Measurements from ENCODE around the gene ZNRF2. TPM values are rescaled to one million over a fixed set of nuclear protein-coding genes. Genes with fewer than 3 reads are reported as not detected.
A peak's percentile ranks its signal among the peaks of the same experiment; 100 is the strongest.

ZNRF2 gene
- total and polyA plus RNA-seq, 2 donors (not counting 3 experiments of a cell fraction or from before 2014, with no cell fraction given), result 1.4 to 5.9 TPM

- H3K9me1 ChIP-seq (replicated peaks; ENCODE audit: control insufficient read depth, extremely low read depth, insufficient read depth, low read length), result no peaks in the 10 kb centered on the region
- dilution Hi-C loops (cut with MboI; ENCODE audit: extremely low pct_ligation_motif_present, low sequenced_read_pairs), result no loop called here
These were observed 105.4 kb downstream of the ZNRF2 start for GRCh38 chr7:30389791-30390190.

DNA sequence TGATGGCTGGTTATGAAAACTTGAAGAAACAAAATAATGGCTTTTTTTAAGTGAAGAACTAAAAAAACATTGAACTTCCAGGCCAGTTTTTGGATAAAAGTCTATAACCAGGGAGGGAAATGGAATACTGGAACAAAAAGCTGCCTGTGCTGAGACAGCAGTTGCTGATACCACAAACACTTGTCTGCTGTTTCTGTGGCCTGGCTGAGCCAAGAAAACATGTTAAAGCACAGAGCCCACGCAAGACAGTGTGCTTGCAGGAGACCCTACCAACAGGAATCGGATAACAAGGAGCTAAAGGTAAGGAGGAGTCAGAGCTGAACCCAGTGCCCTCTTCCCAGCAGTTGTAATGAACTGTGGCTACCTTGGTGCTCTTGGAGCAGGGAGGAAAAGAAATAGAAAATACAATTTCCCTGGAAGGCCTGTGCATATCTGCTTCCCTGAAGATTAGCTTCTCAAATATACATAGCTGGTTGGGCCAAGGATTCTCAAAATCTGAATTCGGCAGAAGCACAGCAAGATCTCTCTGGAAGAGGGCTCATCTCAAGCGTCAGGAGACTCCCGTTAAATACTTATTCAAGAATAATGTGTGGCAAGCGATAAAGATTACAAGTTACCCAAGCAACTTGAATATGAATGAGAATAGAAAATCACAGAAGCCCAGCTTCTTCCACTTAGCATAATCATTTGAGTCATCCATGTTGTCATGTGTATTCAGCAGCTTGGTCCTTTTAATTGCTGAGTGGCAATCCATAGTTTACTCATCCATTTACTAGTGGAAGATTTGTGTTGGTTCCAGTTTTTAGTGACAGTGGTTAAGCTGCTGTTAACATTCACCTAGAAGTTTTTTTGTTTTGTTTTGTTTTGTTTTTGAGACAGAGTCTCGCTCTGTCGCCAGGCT, 106.6 kb downstream of the ZNRF2 start:
- Histone ChIP-seq H3K9ac (replicated peaks; ENCODE audit: extremely low read depth, insufficient read depth, low read length) (no peak overlapping the region), H3K27ac (ENCODE audit: insufficient read depth, low read depth, low read length) (no peak overlapping the region), H3K4me2 (ENCODE audit: insufficient read depth, low read length) (no peak overlapping the region), H3K4me1 (ENCODE audit: control insufficient read depth, extremely low read depth, insufficient read depth, low read length) (peaks cover 8% of the 10 kb centered on the region), H3K4me3 (replicated peaks in 1 of 3; ENCODE audit: insufficient read depth in 1 of 3, low read depth in 1 of 3, low read length in 3 of 3) (no peak overlapping the region), H4K20me1 (replicated peaks; ENCODE audit: control insufficient read depth, extremely low read depth, insufficient read depth, low read length) (no peaks in the 10 kb centered on the region), H3K79me2 (ENCODE audit: control insufficient read depth, insufficient read depth, low read length) (no peaks in the 10 kb centered on the region), H3K9me3 (replicated peaks; ENCODE audit: control insufficient read depth, insufficient read depth, low read length) (no peaks in the 10 kb centered on the region), H3K36me3 (ENCODE audit: control insufficient read depth in 2 of 2, extremely low read depth in 1 of 2, insufficient read depth in 2 of 2, low read length in 2 of 2) (no peaks in the 10 kb centered on the region), H3K9me1 (replicated peaks; ENCODE audit: control insufficient read depth, extremely low read depth, insufficient read depth, low read length) (no peaks in the 10 kb centered on the region), H3K27me3 (ENCODE audit: control insufficient read depth in 2 of 2, insufficient read depth in 2 of 2, low read length in 2 of 2) (no peaks in the 10 kb centered on the region), H2AFZ (ENCODE audit: low read depth, low read length) (no peak overlapping the region)
- no peak for TF ChIP-seq POLR2AphosphoS5 (IDR thresholded peaks at IDR 0.05; ENCODE audit: insufficient read depth, low read depth, low read length)
- TF ChIP-seq JUN (IDR thresholded peaks at IDR 0.05; ENCODE audit: borderline replicate concordance, insufficient read depth, insufficient read length, low read depth), result no peak
- TF ChIP-seq, protein P1, sequence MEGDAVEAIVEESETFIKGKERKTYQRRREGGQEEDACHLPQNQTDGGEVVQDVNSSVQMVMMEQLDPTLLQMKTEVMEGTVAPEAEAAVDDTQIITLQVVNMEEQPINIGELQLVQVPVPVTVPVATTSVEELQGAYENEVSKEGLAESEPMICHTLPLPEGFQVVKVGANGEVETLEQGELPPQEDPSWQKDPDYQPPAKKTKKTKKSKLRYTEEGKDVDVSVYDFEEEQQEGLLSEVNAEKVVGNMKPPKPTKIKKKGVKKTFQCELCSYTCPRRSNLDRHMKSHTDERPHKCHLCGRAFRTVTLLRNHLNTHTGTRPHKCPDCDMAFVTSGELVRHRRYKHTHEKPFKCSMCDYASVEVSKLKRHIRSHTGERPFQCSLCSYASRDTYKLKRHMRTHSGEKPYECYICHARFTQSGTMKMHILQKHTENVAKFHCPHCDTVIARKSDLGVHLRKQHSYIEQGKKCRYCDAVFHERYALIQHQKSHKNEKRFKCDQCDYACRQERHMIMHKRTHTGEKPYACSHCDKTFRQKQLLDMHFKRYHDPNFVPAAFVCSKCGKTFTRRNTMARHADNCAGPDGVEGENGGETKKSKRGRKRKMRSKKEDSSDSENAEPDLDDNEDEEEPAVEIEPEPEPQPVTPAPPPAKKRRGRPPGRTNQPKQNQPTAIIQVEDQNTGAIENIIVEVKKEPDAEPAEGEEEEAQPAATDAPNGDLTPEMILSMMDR (IDR thresholded peaks at IDR 0.05; ENCODE audit: extremely low read depth in 1 of 2, insufficient read depth in 1 of 2, low read depth in 1 of 2, low read length in 2 of 2), result no peak
- no peak for TF ChIP-seq FOS (IDR thresholded peaks at IDR 0.05; ENCODE audit: borderline replicate concordance, insufficient read depth, low read length)
- TF ChIP-seq GATA2 (IDR thresholded peaks at IDR 0.05; ENCODE audit: insufficient read depth, insufficient read length, low read depth, low read length), result no peak
- TF ChIP-seq, protein P2, sequence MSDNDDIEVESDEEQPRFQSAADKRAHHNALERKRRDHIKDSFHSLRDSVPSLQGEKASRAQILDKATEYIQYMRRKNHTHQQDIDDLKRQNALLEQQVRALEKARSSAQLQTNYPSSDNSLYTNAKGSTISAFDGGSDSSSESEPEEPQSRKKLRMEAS (IDR thresholded peaks at IDR 0.05; ENCODE audit: insufficient read depth, insufficient read length), result no peak
- no peak for TF ChIP-seq EZH2 (IDR thresholded peaks at IDR 0.05; ENCODE audit: borderline replicate concordance, low read depth, low read length, severe bottlenecking)
- no peak for TF ChIP-seq POLR2A (IDR thresholded peaks at IDR 0.05; ENCODE audit: low read depth, low read length)
- TF ChIP-seq MYC (IDR thresholded peaks at IDR 0.05; ENCODE audit: low read depth, low read length), result no peak
- intact Hi-C loops (cut with micrococcal nuclease) (no loop called here), dilution Hi-C loops (cut with MboI; ENCODE audit: extremely low pct_ligation_motif_present, low sequenced_read_pairs) (no loop called here)
- ChIA-PET POLR2A (no interaction called here), CTCF (no interaction called here)
- DNase-seq (ENCODE audit: low read depth, low spot score) (no peak), FAIRE-seq (no peak)
- BruUV-seq (replicated peaks), result no TSS peak

More at GRCh38 chr7:30389791-30390190, 105.4 kb downstream of the ZNRF2 start:
- TF ChIP-seq POLR2A (IDR thresholded peaks at IDR 0.05; ENCODE audit: low read depth, low read length), result no peak
- TF ChIP-seq GATA2 (IDR thresholded peaks at IDR 0.05; ENCODE audit: insufficient read depth, insufficient read length, low read depth, low read length), result peak; percentile 30
- Histone ChIP-seq H3K9me3 (replicated peaks; ENCODE audit: control insufficient read depth, insufficient read depth, low read length) (no peaks in the 10 kb centered on the region), H3K9ac (replicated peaks; ENCODE audit: extremely low read depth, insufficient read depth, low read length) (no peak overlapping the region), H2AFZ (ENCODE audit: low read depth, low read length) (no peak overlapping the region), H3K27ac (ENCODE audit: insufficient read depth, low read depth, low read length) (no peak overlapping the region), H3K79me2 (ENCODE audit: control insufficient read depth, insufficient read depth, low read length) (no peaks in the 10 kb centered on the region), H3K36me3 (ENCODE audit: control insufficient read depth in 2 of 2, extremely low read depth in 1 of 2, insufficient read depth in 2 of 2, low read length in 2 of 2) (no peaks in the 10 kb centered on the region), H4K20me1 (replicated peaks; ENCODE audit: control insufficient read depth, extremely low read depth, insufficient read depth, low read length) (no peaks in the 10 kb centered on the region), H3K4me1 (ENCODE audit: control insufficient read depth, extremely low read depth, insufficient read depth, low read length) (peaks cover 8% of the 10 kb centered on the region), H3K27me3 (ENCODE audit: control insufficient read depth in 2 of 2, insufficient read depth in 2 of 2, low read length in 2 of 2) (no peaks in the 10 kb centered on the region), H3K4me2 (ENCODE audit: insufficient read depth, low read length) (peak overlapping the region; percentile 4), H3K4me3 (replicated peaks in 1 of 3; ENCODE audit: insufficient read depth in 1 of 3, low read depth in 1 of 3, low read length in 3 of 3) (no peak overlapping the region)
- DNase-seq (ENCODE audit: low read depth, low spot score) (peak; percentile 53), FAIRE-seq (peak; percentile 54)
- CTCF ChIA-PET, result no interaction called here
- POLR2A ChIA-PET, result no interaction called here
- intact Hi-C loops (cut with micrococcal nuclease), result no loop called here
- BruUV-seq (replicated peaks), result no TSS peak

All from endothelial cell of umbilical vein (primary cell).